Gastrocnemius medialis (tissue), 4 donors: Measurements from ENCODE around the gene PTPRN2. TPM values are rescaled to one million over a fixed set of nuclear protein-coding genes. Genes with fewer than 3 reads are reported as not detected.

Experiments used
- ATAC-seq, 2 donors: fragments of 150-250 bp; one replicate each; pipeline ENCODE4 v1.9.1; 2016
- DNase-seq, 2 donors: peaks; one replicate each; pipeline ENCODE4 v3.0.0-alpha.2; 2019
- H3K27ac ChIP-seq, 4 donors: fragments of 200-600 bp; sonication (generic); 1 replicate in 1 of 4; 2 replicates in 3 of 4; pipeline ENCODE4 v1.5.1; 2016 to 2018; ENCODE audit warnings: mild to moderate bottlenecking in 2 of 4, moderate library complexity in 1 of 4
- H3K27me3 ChIP-seq, 3 donors: fragments of 200-600 bp; sonication (generic) in 2 of 3; 1 replicate in 1 of 3; 2 replicates in 2 of 3; pipeline versions ENCODE4 v1.5.1 to v1.6.0; 2016 to 2019; ENCODE audit warnings: mild to moderate bottlenecking in 1 of 3, moderate library complexity in 1 of 3
- H3K36me3 ChIP-seq, 2 donors: fragments of 200-600 bp; sonication (generic) in 1 of 2; one replicate each; pipeline ENCODE4 v1.5.1; 2017 to 2018
- H3K4me1 ChIP-seq, 2 donors: fragments of 200-600 bp; sonication (generic) in 1 of 2; one replicate each; pipeline ENCODE4 v1.5.1; 2016 to 2017; ENCODE audit warnings: mild to moderate bottlenecking in 2 of 2
- H3K4me3 ChIP-seq, 4 donors: fragments of 200-600 bp; sonication (generic) in 3 of 4; 1 replicate in 1 of 4; 2 replicates in 3 of 4; pipeline ENCODE4 v1.5.1; 2016 to 2019; ENCODE audit warnings: mild to moderate bottlenecking in 2 of 4
- H3K9me3 ChIP-seq, 3 donors: fragments of 200-600 bp; sonication (generic) in 2 of 3; 1 replicate in 1 of 3; 2 replicates in 2 of 3; pipeline ENCODE4 v1.5.1; 2016 to 2019
- POLR2A ChIP-seq, 2 donors: fragments of 450-650 bp; IDR thresholded peaks; one replicate each; pipeline ENCODE4 v1.6.1; 2017; ENCODE audit warnings: antibody characterized with exemption in 2 of 2, mild to moderate bottlenecking in 2 of 2, moderate library complexity in 2 of 2
- in situ Hi-C, 4 donors: fragments of 200-750 bp; cut with MboI; loops; one replicate each; pipeline versions ENCODE4 v1.15.0 to v1.8.0; 2017; ENCODE audit warnings: low sequenced_read_pairs in 4 of 4
- intact Hi-C: fragments of 100-400 bp; cut with DNase I; formaldehyde crosslinking; loops from one replicate; pipeline ENCODE4 v1.15.1; 2023; ENCODE audit warnings: low total_unique reads
- total RNA-seq, 4 donors: library from RNA; depleted of rRNA; stranded (reverse); fragments of >200 nt; gene quantifications; one replicate each; pipeline versions ENCODE4 v1.1.0 to v1.2.3, GENCODE V29; 2016
- TF ChIP-seq, protein P1 (sequence below), 5 experiments: fragments of 450-650 bp in 3 of 5; fragments of 200-600 bp in 2 of 5; sonication (generic) in 2 of 5; IDR thresholded peaks in 4 of 5; conservative IDR thresholded peaks in 1 of 5; 1 replicate in 4 of 5; 2 replicates in 1 of 5; pipeline ENCODE4 v1.5.1; 2016 to 2019; ENCODE audit warnings: antibody characterized with exemption in 5 of 5, mild to moderate bottlenecking in 3 of 5, moderate library complexity in 3 of 5

PTPRN2 gene
- total RNA-seq, 4 donors from 2014 or later, result 0.66 to 0.85 (median 0.81) TPM

DNA sequence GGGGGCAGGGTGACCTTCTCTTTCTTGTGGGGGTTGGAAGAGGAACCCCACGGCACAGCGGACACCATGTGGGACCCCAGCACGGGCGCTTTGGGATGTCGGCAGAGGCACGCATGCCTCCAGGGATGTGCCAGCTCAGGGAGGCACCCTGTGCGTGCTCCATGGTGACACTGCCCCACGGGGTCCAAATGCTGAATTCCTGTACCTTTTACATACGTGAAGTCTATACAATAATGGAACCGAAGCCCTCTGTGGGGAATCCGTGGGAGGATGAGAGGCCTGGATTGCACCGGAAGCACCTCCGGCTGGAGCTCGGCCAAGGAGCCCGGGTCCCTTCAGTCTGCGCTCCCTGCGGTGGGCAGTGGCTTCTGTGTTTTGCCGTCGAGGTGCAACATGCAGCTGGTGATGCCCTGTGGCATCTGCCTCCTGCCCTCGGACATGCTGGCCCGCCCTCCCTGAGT, 726.6 kb downstream of the PTPRN2 start:
- no peaks in the 10 kb centered on the region for H3K27me3 ChIP-seq
- no peak for TF ChIP-seq POLR2A (IDR thresholded peaks at IDR 0.05)
- TF ChIP-seq, protein P1, sequence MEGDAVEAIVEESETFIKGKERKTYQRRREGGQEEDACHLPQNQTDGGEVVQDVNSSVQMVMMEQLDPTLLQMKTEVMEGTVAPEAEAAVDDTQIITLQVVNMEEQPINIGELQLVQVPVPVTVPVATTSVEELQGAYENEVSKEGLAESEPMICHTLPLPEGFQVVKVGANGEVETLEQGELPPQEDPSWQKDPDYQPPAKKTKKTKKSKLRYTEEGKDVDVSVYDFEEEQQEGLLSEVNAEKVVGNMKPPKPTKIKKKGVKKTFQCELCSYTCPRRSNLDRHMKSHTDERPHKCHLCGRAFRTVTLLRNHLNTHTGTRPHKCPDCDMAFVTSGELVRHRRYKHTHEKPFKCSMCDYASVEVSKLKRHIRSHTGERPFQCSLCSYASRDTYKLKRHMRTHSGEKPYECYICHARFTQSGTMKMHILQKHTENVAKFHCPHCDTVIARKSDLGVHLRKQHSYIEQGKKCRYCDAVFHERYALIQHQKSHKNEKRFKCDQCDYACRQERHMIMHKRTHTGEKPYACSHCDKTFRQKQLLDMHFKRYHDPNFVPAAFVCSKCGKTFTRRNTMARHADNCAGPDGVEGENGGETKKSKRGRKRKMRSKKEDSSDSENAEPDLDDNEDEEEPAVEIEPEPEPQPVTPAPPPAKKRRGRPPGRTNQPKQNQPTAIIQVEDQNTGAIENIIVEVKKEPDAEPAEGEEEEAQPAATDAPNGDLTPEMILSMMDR (IDR thresholded peaks at IDR 0.05 in 4 of 5, conservative IDR thresholded peaks at IDR 0.05 in 1 of 5), result no peak
- intact Hi-C loops, result no loop called here
- no peaks in the 10 kb centered on the region for H3K36me3 ChIP-seq
- no peaks in the 10 kb centered on the region for H3K4me1 ChIP-seq
- no peak for DNase-seq
- no peak for ATAC-seq
- in situ Hi-C loops, result no loop called here
- no peak overlapping the region for H3K27ac ChIP-seq
- H3K9me3 ChIP-seq, result no peaks in the 10 kb centered on the region
- H3K4me3 ChIP-seq, result no peak overlapping the region

DNA sequence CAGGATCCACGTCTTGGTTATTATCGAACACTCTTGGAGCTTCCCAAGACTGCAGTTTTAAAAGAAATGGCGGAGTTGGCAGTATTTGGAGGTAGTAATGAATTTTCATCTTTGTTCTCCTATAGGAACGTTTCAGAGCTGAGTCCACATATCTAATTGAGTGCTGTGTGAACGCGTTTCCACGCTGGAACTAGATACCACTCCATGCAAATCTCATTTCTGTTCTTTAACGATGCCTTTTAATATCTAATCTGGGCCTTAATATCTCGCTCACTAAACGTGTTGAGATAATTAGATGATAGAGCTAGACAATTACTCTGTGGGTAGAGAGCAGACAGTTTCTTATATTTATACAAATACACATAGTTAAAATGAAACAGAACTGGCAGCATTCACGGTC, 727.2 kb downstream of the PTPRN2 start:
- H3K27me3 ChIP-seq, result peaks cover 0 to 2% (median 0%) of the 10 kb centered on the region in 3 donors
- no peaks in the 10 kb centered on the region for H3K9me3 ChIP-seq
- DNase-seq (no peak), ATAC-seq (no peak)
- no peaks in the 10 kb centered on the region for H3K36me3 ChIP-seq
- in situ Hi-C loops (no loop called here), intact Hi-C loops (no loop called here)
- no peak for TF ChIP-seq POLR2A (IDR thresholded peaks at IDR 0.05)
- TF ChIP-seq, protein P1 (IDR thresholded peaks at IDR 0.05 in 4 of 5, conservative IDR thresholded peaks at IDR 0.05 in 1 of 5), result no peak
- H3K27ac ChIP-seq, result no peak overlapping the region
- H3K4me3 ChIP-seq, result no peak overlapping the region
- H3K4me1 ChIP-seq, result no peaks in the 10 kb centered on the region

DNA sequence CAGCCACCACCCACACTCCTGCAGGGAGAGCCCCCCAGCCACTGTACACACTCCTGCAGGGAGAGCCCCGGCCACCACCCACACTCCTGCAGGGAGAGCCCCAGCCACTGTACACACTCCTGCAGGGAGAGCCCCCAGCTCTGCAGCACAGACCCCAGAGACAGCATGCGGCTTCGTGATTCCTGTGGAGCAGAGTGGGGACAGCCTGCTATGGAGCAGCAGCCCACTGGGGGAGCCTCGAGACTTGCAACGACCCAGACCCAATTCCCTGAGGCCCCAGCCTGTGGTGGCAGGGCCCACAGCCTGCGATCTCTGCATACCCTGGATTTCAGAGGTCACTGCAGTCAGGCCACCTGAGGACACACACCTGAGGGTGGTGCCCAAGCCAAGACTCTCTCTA, 727.7 kb downstream of the PTPRN2 start:
- H3K36me3 ChIP-seq, result no peaks in the 10 kb centered on the region
- TF ChIP-seq, protein P1 (IDR thresholded peaks at IDR 0.05 in 4 of 5, conservative IDR thresholded peaks at IDR 0.05 in 1 of 5), result no peak
- no peak for TF ChIP-seq POLR2A (IDR thresholded peaks at IDR 0.05)
- peaks cover 0 to 2% (median 0%) of the 10 kb centered on the region in 3 donors for H3K27me3 ChIP-seq
- H3K4me1 ChIP-seq, result no peaks in the 10 kb centered on the region
- in situ Hi-C loops, result no loop called here
- ATAC-seq, result no peak
- intact Hi-C loops, result no loop called here
- H3K27ac ChIP-seq, result no peak overlapping the region
- no peaks in the 10 kb centered on the region for H3K9me3 ChIP-seq
- H3K4me3 ChIP-seq, result no peak overlapping the region
- DNase-seq, result no peak

DNA sequence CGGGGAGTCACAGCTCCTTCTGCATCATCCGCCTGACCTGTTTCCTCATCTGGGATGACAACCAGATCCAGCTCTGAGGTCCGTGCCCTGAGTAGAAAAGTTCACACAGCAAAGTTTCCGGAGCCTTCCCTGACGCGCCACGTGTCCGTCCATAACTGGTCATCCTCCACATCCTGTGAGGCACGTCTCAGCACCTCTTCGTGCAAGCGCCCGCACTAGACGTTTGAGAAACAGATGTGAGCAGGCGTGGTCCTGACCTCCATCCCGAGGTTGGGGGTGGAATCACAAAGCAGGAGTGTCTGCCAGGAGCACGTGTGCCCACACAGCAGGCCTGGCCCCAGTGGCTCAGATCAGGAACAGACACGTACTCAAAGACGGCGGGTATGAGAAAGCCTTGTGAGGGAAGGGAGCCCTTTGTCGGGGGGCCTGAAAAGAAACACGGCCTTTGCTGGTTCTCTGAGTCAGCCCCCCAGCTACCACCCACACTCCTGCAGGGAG, 730.0 kb downstream of the PTPRN2 start:
- Histone ChIP-seq H3K4me3 (no peak overlapping the region), H3K27me3 (peaks cover 0 to 2% (median 0%) of the 10 kb centered on the region in 3 donors), H3K36me3 (no peaks in the 10 kb centered on the region), H3K27ac (no peak overlapping the region), H3K4me1 (no peaks in the 10 kb centered on the region), H3K9me3 (no peaks in the 10 kb centered on the region)
- no peak for TF ChIP-seq POLR2A (IDR thresholded peaks at IDR 0.05)
- TF ChIP-seq, protein P1 (IDR thresholded peaks at IDR 0.05 in 4 of 5, conservative IDR thresholded peaks at IDR 0.05 in 1 of 5), result no peak
- ATAC-seq, result no peak
- in situ Hi-C loops (no loop called here), intact Hi-C loops (no loop called here)
- no peak for DNase-seq
